NCI-H1417 (cell line): ENCODE results near the gene RBM17.
A peak's percentile ranks its signal among the peaks of the same experiment; 100 is the strongest.
"Not testable (repeated sequence)": the region's sequence is repeated elsewhere in the genome, so short reads cannot be mapped to it uniquely, and the experiment has no call there.

Experiments
- DNase-seq, 3 experiments: peaks; one replicate each; lab custom pipeline; 2025; lab: John Stamatoyannopoulos, UW

The RBM17 gene

DNA sequence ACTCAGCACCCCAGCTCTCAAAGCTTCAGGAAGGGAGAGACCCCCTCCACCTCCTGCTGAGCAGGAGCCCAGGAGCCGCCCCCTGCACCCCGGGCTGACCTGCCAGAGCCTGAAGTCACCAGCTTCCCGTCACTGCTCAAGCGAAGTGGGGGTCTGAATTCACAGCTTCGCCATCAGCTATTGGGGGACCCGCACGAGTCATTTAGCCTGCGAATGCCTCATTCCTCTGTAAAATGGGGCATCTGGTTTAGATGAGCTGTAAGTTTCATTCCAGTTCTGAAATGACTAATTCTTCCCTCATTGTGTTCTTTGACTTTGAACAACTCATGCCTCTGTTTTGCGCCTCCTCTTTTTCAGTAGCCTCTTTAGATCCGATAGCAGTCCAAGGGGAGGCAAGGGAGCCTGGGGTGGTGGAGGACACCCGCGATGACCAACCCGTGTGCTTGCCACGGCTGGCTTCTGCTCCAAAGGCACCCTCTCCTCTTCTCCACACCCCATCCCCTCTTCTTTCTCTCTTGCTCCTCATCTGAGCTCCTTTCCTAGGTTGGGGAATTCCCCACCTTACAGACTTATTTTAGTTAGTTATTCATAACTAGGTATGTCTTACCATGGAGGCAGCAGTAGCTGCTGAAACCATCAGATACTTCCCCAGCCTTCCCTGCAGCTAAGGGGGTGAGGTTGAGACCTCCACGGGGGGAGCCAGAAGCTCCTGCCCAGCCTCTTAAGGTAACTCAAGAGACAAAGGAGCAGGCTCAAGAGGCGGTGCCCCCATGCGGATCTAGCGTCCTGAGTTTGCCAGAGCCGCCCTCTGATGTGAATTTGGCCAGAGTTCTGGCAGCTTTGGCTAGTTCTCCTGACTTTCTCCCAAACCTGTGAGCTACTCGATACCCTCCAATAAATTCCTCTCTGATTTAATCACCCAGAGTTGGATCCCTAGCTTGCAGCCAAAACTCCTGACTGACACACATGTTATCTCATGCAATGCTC, 47.7 kb downstream of the RBM17 start:
- no peak for DNase-seq

DNA sequence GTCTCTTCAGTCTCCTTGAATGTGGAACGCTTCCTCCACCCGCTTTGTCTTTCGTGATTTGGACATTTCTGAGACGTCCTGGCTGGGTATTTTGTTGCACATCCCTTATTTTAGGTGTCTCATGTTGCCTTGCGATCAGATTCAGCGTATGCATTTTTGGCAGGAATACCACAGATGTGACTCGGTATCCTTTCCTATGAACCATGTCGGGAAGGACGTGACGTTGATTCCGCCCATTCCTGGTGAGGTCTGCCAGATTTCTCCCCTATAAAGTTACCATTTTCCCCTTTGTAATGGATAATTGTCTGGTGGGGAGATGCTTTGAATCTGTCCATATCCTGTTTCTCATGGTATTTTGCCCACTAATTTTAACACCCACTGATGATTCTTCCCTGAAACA, 49.6 kb downstream of the RBM17 start:
- DNase-seq: no peak

DNA sequence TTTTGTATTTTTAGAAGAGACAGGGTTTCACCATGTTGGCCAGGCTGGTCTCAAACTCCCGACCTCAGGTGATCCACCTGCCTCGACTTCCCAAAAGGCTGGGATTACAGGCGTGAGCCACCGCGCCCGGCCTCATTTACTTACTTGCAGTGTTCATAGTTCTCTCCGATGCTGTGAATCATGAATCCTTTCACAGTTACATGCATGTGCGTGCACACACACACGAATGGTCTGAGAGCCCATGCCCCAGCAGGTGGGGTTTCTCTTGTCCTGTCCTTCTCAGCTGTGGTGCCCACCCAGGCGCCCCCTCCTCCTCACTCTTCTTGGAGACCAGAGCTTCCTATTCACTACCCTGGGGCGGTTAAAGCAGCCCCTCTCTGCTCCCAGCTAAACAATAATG, 50.6 kb downstream of the RBM17 start:
- DNase-seq: no peak

DNA sequence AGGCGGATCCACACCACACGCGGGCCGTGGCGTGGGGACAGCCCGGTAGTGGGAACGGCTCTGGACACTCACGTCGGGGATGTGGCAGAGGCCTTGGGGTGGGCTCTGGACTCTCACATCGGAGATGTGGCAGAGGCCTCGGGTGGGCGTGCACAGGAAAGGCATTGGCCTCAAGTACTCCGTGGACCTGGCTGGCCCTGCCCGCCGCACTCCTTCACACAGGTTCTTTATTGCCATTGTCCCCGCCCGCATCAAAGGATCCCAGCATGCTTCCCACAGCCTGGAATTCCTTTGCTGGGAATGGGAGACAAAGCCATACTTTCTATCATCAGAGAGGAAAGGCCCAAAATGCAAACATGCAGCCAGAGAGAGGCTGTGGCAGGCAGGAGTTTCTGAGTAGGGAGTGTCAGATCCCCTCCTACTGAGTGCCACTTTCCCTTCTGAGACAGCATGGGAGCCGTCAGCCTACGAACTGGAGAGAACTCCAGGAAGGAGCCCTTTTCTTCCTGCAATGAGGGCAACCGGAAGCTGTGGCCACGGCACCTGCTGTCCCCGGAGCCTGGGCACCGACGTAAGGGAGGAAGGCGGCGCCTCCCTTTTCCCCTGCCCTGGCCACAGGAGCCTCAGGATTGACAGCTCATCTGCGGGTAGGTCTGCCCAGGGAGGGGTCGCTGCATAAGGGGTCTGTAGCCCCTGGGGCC, 51.5 kb downstream of the RBM17 start:
- DNase-seq: no peak

DNA sequence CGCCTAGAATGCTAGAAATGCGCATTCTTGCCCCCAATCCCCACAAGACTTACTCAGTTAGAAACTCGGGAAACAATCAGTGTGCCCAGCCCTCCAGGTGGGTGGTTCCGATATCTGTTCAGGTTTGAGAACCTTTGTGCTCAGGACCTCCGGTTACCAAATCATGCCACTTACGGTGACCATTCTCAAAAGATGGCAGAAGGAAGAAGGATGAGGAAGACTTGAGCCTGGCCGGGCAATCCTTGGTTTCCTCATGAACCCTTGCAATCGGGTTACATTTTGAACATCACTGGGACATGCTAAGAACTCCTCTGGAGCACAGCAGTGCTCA, 52.1 kb downstream of the RBM17 start:
- no peak for DNase-seq

DNA sequence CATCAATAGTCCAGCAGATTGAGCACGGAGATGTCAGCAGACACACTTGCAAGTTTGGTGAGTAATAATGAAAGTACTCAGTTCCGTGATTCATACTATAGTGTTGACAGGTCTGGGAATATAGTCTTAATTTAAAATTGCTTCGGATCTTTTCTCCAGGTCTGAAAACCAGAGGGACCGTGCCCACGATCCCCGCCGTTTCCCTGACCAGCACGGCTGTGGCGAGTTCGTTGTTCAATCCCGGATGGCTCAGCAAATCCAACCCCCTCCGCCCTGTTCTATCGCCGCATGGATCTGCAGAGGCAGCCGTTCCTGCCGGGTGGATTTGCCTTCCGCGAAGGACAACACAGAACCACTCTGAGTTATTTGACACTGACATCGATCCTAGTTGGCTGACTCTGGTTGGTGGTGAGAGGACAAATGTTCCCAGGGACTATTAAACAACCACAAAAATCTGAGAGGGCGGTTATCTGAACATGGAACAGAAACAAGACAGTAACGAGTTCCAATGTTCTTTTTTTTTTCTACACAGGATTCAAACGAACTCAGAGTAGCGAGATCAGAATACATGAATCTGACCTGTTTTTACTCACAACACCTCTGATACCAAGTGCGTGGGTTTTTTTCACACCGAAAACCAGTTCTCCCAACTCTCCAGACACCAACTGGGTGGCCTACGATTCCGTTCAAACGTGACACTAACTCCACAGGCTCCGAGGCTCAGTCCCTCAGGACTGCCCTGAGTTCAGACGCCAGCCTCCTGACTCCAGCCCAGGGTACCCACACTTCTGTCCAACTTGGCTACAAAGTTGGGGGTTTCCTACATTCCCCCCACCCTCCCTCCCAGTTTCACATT, 52.7 kb downstream of the RBM17 start:
- no peak for DNase-seq

DNA sequence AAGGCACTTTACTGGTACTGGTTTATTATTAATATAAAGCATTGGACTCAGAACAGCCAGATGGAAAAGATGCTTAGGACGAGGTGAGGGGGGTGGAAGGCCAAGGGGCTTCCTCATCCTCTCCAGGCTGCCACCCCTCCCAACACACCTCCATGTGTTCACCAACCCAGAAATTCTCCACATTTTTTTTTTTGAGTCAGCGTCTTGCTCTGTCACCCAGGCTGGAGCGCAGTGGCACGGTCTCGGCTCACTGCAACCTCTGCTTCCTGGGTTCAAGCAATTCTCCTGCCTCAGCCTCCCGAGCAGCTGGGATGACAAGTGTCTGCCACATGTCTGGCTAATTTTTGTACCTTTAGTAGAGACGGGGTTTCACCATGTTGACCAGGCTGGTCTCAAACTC, 53.4 kb downstream of the RBM17 start:
- not testable (repeated sequence) for DNase-seq

DNA sequence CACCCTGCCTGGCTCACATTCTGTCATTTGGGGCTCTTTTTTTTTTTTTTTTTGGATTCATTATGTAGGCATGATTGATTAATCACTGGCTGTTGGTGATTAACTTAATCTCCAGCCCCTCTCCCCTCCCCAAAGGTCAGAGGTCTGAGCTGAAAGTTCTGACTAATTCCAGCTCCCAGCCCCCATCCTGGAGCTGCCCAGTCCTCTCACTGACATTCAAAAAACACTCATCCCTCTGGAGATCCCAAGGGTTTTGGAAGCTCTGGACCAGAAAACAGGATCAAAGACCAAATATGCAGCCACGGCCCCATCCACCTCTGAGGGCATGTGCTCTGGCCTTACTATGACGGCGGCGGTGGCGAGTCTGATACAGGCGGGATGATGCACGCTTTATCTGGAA, 53.8 kb downstream of the RBM17 start:
- no peak for DNase-seq

DNA sequence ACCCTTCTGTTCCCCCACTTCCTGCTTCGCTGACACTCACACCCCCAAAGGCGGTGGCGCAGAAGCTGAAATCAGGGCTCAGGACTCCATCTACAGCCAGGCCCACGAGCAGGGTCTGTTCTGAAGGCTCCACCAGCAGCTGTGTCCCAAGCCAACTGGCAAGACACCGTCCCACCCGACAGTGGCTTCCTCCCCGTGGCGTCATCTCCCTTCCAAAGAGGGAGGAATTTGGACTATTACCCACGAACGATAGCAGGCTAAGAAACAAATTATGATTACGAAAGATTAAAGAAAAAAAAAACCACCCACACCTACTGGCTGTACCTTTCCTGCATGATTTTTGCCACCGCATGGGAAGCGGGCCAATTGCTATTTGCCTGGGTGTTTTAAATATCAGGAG, 54.3 kb downstream of the RBM17 start:
- no peak for DNase-seq

DNA sequence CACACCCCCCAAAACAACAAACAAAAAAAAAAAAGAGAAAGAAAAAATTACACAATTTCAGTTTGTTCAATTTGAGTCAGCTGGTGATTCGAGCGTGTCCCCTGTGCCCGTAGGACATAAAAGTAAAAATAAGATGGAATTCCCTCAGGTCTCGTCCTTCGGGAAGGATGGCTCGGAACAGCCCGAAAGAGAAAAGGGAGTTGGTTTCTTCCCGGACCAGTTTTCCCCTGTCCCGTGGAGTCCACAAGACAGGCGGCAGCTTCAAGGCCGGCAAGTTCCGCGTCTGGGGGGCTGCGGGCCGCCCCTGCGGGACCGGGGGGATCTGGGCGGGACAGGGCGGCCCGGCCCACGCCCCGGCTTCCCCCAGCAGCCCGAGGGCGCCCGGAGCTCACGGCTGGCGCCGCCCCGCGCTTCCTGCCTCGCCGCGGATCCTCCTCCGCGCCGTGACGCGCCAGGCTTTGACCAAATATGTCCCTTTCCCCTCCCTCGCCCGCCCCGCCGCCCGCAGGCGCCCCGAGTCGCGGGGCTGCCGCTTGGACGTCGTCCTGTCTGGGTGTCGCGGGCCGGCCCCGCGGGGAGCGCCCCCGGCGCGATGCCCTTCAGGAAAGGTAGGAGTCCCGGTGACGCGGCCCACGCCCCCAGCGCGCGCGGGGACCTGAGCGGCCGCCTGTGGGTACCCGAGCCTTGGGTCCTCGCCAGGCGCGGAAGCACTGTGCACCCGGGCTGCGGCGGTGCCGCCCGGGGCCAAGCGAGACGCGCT, 55.8 kb downstream of the RBM17 start:
- peak in 2 of 3 experiments; percentile 67 to 78 for DNase-seq

DNA sequence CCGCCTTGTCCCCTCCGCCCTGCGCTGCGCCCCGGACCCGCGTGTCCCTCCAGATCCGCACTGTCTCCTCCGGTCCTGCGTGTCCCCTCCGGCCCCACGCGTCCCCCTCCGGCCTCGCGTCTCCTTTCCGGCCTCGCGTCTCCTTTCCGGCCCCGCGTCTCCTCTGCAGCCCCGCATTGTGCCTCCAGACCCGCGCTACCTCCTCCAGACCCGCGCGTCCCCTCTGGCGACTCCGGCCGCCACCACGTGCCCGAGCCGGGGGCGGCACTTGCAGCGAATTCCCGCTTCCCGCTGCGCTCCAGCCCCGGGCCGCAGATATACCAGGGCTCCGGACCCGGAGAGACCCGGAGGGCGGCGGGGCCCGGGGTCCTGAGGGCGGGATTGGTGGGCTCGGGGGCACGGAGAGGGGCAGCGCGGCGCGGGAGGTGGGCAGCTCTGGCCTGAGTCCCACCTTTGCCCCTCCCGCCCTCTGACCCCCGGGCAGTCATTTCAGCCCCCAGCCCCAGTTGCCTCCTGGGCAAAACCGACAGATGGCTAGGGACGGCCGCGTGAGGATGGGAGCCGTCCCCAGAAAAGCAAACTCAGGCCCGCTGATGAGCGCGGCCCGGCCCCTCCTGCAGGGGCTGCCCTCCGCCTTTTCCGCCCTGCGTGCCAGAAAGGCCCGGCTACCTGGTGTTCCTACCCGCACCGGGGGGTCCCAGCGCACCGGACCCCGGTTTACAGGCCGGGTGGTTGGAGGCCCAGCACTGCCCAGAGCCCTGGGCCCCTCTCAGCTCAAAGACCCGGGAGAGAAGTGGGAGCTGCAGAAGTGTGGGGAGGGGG, 56.5 kb downstream of the RBM17 start:
- DNase-seq: peak in 2 of 3 experiments; percentile 59 to 64

DNA sequence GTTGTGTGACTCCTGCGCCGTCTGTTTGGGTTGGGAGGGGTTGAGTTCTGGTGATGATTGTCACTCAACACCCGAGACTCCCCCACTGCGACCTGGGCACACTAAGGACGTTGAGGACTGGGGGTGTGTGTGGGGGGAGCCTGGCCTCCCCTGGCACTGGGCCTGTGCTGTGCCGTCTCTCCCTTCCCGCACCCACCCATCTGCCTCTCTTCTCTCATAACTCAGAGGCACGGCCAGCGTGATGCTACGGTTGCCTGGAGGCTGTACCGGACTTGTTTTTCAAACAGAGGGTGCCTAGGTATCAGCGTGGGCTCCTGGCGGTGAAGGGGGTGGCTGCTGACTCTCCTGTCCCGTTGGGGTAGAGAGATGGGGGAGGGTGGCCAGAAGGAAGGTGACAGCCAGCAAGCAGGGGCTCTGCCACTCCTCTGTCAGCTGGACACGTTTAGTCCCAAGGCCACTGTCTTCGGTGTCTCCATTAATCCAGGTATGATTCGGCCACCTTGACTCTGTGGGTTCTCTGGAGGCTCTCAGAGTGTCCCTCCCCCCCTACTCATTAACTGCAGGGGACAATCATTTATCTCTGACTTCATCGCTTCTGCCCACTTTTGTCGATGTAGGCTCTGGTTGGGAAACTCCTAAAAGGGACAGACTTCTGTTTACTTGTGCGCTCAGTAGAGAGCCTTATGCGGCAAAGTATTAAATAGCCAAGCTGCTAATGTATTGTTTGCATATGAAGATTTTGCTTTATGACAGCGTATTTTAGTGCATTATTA, 57.4 kb downstream of the RBM17 start:
- peak in 1 of 3 experiments; percentile 18 for DNase-seq

DNA sequence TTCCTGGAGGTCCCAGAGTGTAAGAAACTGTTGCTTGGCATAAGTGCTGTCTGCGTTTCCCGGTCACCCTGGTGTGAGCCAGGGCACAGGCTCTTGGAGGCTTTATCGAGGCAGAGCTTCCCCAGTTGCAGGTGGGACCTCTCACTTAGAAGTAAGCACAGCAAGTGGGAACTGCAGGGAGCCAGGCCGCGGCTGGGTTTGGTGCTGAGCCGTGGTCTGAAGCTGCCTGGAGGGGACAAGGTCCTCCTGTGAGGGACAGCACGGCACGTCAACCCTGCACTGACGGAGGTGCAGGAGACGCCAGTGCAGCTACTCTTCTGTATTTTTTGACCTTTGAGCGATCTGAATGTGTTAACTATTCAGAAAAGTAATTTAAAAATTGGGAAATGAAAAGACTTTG, 58.1 kb downstream of the RBM17 start:
- DNase-seq: no peak

DNA sequence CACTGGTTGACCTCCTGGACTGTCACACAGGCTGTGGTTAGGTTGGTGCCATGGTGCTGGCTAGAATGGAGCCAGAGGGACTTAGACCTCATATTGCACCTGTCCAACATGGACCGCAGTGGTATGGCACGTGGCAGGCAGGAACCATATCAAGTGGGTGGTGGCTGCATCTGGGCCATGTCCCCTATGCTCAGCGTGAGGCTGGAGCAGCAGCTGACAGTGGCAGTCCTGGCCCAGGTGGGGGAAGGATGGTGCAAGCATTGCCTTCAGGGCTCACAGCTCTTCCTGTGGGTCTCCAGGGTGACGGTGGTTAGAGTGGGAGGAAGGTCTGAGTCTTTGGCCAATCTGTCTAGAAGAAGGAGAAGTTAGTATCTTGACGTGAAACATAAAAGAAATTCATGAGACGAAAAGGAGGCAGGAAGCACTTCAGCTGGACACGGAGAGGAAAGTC, 59.4 kb downstream of the RBM17 start:
- no peak for DNase-seq

DNA sequence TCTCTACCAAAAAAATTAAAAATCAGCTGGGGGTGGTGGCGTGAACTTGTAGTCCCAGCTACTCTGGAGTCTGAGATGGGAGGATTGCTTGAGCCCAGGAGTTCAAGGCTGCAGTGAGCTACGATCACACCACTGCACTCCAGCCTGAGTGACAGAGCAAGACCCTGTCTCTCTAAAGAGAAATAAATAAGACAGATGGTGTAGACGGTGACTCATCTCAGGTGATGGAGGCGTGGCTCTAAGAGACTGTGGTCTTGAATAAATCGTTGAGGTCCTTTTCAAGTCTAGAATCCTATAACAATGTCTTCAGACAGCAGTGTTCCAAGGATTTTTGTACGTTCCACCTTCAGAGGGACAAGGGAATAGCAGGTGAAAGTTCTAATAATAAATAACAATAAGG, 60.1 kb downstream of the RBM17 start:
- DNase-seq: no peak

DNA sequence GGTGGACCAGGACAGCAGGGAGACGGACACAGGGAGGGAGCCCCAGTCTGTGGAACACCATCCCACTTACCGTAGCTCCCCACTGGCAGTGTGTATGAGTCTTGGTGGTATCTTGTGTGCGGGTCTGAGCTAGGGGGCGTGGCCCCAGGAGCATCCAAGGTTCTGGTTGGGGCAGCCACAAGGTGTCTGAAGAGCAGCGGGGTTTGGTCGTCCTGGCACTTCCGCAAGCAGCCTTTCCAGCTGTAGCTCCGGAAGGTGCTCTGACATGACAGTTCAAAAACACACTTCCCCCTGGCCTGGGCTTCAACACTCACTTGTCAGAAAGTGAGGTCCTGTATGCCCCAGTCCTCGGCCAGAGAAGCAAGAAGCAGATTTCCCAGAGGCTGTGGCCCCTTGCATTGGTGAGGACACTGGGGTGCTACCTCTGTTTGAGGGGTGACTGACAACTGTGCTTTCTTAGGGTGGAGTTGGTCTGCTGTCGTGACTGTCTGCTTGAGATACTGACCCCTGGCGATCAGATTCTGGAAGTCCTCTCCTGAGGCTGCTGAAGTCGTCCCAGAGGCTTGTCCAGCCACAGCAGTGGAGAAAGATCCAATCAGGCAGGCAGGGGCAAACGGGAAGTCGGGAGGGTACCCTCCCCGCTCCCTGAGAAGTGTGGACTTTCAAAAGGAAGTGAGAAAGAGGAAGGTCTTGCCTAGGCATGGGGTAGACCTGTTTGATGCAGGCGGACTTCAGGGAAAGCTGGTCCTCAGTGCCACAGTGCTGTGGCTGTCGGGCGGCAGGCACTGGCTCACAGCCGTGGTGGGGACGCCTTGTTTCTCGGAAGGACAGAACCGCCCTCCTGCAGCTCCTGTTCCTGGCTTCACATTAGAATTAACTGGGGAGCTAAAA, 62.5 kb downstream of the RBM17 start:
- DNase-seq: no peak

DNA sequence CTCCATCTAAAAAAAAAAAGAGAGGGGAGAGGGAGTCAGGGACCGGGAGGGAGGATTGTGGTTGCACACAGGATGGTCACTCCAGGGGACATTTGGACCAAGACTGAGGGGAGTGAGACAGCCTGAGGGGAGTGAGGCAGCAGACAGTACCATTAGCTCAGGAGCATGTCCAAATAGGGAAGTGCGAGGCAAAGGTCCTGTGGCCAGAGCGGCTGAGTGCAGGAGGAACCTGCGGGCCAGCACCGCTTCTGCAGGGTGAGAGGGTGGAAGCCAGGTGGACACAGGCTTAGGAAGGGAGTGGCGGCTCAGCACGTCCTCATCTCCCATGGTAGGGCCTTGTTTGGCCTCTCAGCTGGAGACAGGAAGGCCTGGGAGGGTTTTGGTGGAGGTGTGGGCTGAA, 65.0 kb downstream of the RBM17 start:
- DNase-seq: no peak

DNA sequence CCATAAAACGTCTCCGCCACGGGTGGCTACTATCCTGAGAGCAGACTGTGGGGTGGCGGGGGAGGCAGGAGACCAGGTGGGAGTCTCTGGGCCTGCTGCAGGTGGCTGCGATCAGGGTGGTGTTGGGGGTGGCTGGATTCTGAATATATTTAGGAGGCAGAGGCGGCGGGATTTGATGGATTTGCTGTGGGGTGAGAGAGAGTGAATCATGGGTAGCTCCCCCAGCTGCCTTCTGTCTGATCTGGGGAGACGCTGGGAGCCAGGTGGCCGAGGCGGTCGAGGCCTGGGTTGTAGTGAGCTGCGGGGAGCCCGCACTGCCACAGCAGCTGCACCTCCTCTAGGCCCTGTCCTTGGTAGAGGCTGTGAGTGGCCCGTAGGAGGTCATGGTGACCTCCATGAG, 65.7 kb downstream of the RBM17 start:
- no peak for DNase-seq

DNA sequence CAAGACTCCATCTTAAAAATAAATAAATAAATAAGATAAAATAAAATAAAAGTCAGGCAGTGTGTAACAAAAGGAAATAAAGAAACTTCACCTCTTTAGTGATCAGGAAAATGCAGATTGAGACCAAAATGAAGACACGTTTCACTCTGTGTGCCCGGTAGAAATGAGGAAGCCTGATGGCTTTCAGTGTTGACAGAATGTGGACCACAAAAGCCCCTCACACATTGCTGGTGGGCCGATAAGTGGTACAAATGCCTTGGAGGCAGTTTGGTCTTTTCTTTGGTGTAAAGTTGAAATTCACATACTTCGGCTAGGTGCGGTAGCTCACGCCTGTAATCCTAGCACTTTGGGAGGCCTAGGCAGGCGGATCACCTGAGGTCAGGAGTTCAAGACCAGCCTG, 69.4 kb downstream of the RBM17 start:
- DNase-seq: no peak
